SU-DHL-6 (cell line): ENCODE data around the gene COL27A1.

Source experiments
- H2AFZ ChIP-seq: fragments of 200-600 bp; sonication (generic); 2 replicates; pipeline ENCODE4 v1.6.1; 2014; ENCODE audit warnings: low read depth, mild to moderate bottlenecking, moderate library complexity, mixed read lengths, antibody characterized with exemption, low read length; ENCODE audit not compliant: severe bottlenecking
- H3F3A ChIP-seq: fragments of 200-600 bp; shearing (Covaris generic); 2 replicates; pipeline ENCODE4 v1.6.0; 2016; ENCODE audit warnings: antibody characterized with exemption, mild to moderate bottlenecking; ENCODE audit not compliant: insufficient read depth
- H3K27ac ChIP-seq: fragments of 200-600 bp; sonication (generic); 2 replicates; pipeline ENCODE4 v1.5.1; 2016; ENCODE audit warnings: low read depth, mild to moderate bottlenecking, low read length, moderate library complexity, mixed read lengths
- H3K27me3 ChIP-seq: fragments of 200-600 bp; sonication (generic), shearing (Covaris generic); 2 replicates; pipeline ENCODE4 v1.6.0; 2014; ENCODE audit warnings: mild to moderate bottlenecking, low read length
- H3K36me3 ChIP-seq: fragments of 200-600 bp; sonication (generic); 2 replicates; pipeline ENCODE4 v1.6.1; 2014; ENCODE audit warnings: mild to moderate bottlenecking, low read length, mixed read lengths
- H3K4me2 ChIP-seq: fragments of 300-600, 200-600 bp; shearing (Covaris generic), sonication (generic); 2 replicates; pipeline ENCODE4 v1.6.0; 2014; ENCODE audit warnings: low read length, low read depth, mild to moderate bottlenecking; ENCODE audit not compliant: poor library complexity, severe bottlenecking
- H3K4me3 ChIP-seq: fragments of 200-600 bp; sonication (generic); 2 replicates; pipeline ENCODE4 v1.5.1; 2014; ENCODE audit warnings: antibody characterized with exemption, low read length, mild to moderate bottlenecking, mixed read lengths; ENCODE audit not compliant: insufficient read depth, poor library complexity, severe bottlenecking
- H3K79me2 ChIP-seq: fragments of 200-600 bp; sonication (generic); 2 replicates; pipeline ENCODE4 v1.6.1; 2014; ENCODE audit warnings: mild to moderate bottlenecking, low read length, moderate library complexity; ENCODE audit not compliant: insufficient read depth
- H3K9ac ChIP-seq: fragments of 200-600 bp; sonication (generic); 2 replicates; pipeline ENCODE4 v1.7.0; 2014; ENCODE audit warnings: mild to moderate bottlenecking, low read length
- H3K9me2 ChIP-seq: fragments of 200-600 bp; sonication (generic); replicated peaks from 2 replicates; pipeline ENCODE4 v1.6.1; 2014; ENCODE audit warnings: low read length; ENCODE audit not compliant: insufficient read depth
- H3K9me3 ChIP-seq: fragments of 200-600 bp; sonication (generic); 2 replicates; pipeline ENCODE4 v1.6.1; 2014; ENCODE audit warnings: low read length, mixed read lengths; ENCODE audit not compliant: insufficient read depth
- H4K20me1 ChIP-seq: fragments of 200-600 bp; sonication (generic); 2 replicates; pipeline ENCODE4 v1.6.1; 2014; ENCODE audit warnings: low read depth, mild to moderate bottlenecking, antibody characterized with exemption, low read length, moderate library complexity, mixed read lengths
- EZH2phosphoT487 ChIP-seq: fragments of 200-600 bp; sonication (generic), shearing (Covaris generic); conservative IDR thresholded peaks from 2 replicates; pipeline ENCODE4 v1.6.1; 2018; ENCODE audit warnings: mild to moderate bottlenecking, antibody characterized with exemption, low read length, moderate library complexity, mixed read lengths
- TF ChIP-seq, protein P1 (sequence below): fragments of 200-600 bp; sonication (generic); IDR thresholded peaks from one replicate; pipeline ENCODE4 v1.5.1; 2017; ENCODE audit warnings: antibody characterized with exemption, mild to moderate bottlenecking, low read length, moderate library complexity; ENCODE audit not compliant: insufficient read depth, poor library complexity, severe bottlenecking

Gene COL27A1

DNA sequence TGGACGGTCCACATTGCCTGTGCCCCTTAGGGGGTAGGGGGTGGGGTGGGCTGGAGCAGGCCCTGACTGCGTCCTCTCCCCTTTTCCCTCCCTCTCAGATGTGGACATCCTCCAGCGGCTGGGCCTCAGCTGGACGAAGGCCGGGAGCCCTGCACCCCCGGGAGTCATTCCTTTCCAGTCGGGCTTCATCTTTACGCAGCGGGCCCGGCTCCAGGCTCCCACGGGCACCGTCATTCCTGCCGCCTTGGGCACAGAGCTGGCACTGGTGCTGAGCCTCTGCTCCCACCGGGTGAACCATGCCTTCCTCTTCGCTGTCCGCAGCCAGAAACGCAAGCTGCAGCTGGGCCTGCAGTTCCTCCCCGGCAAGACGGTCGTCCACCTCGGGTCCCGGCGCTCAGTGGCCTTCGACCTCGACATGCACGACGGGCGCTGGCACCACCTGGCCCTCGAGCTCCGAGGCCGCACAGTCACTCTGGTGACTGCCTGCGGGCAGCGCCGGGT, 12.3 kb downstream of the COL27A1 start:
- H3K36me3 ChIP-seq = no peaks in the 10 kb centered on the region
- TF ChIP-seq EZH2phosphoT487 = no peak
- TF ChIP-seq, protein P1, sequence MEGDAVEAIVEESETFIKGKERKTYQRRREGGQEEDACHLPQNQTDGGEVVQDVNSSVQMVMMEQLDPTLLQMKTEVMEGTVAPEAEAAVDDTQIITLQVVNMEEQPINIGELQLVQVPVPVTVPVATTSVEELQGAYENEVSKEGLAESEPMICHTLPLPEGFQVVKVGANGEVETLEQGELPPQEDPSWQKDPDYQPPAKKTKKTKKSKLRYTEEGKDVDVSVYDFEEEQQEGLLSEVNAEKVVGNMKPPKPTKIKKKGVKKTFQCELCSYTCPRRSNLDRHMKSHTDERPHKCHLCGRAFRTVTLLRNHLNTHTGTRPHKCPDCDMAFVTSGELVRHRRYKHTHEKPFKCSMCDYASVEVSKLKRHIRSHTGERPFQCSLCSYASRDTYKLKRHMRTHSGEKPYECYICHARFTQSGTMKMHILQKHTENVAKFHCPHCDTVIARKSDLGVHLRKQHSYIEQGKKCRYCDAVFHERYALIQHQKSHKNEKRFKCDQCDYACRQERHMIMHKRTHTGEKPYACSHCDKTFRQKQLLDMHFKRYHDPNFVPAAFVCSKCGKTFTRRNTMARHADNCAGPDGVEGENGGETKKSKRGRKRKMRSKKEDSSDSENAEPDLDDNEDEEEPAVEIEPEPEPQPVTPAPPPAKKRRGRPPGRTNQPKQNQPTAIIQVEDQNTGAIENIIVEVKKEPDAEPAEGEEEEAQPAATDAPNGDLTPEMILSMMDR = no peak
- H3K9ac ChIP-seq = no peak overlapping the region
- H2AFZ ChIP-seq = no peak overlapping the region
- H3K9me2 ChIP-seq = no peaks in the 10 kb centered on the region
- H3K9me3 ChIP-seq = no peaks in the 10 kb centered on the region
- no peaks in the 10 kb centered on the region for H4K20me1 ChIP-seq
- no peak overlapping the region for H3K27ac ChIP-seq
- no peaks in the 10 kb centered on the region for H3K27me3 ChIP-seq
- H3K4me3 ChIP-seq = no peak overlapping the region
- H3K4me2 ChIP-seq = no peak overlapping the region
- H3K79me2 ChIP-seq = no peaks in the 10 kb centered on the region
- no peaks in the 10 kb centered on the region for H3F3A ChIP-seq

DNA sequence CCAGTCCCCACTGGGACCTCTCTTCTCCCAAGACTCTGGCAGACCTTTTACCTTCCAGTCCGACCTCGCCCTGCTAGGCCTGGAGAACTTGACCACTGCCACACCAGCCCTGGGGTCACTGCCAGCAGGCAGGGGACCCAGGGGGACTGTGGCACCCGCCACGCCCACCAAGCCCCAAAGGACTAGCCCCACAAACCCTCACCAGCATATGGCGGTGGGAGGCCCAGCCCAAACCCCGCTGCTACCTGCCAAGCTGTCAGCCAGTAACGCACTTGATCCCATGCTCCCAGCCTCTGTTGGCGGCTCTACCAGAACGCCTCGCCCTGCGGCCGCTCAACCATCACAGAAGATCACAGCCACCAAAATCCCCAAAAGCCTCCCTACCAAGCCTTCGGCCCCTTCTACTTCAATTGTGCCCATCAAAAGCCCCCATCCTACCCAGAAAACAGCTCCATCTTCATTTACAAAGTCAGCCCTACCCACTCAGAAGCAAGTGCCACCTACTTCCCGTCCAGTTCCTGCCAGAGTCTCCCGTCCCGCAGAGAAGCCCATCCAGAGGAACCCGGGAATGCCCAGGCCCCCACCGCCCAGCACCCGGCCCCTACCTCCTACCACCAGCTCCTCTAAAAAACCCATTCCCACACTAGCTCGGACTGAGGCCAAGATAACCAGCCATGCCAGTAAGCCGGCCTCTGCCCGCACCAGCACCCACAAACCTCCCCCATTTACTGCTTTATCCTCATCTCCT, 13.1 kb downstream of the COL27A1 start:
- Histone ChIP-seq H2AFZ (no peak overlapping the region), H3K9me3 (no peaks in the 10 kb centered on the region), H3K27me3 (no peaks in the 10 kb centered on the region), H3K79me2 (no peaks in the 10 kb centered on the region), H3K27ac (no peak overlapping the region), H4K20me1 (no peaks in the 10 kb centered on the region), H3K9ac (no peak overlapping the region), H3K4me3 (no peak overlapping the region), H3K36me3 (no peaks in the 10 kb centered on the region), H3F3A (no peaks in the 10 kb centered on the region), H3K9me2 (no peaks in the 10 kb centered on the region), H3K4me2 (no peak overlapping the region)
- TF ChIP-seq EZH2phosphoT487 = no peak
- TF ChIP-seq, protein P1 = no peak

DNA sequence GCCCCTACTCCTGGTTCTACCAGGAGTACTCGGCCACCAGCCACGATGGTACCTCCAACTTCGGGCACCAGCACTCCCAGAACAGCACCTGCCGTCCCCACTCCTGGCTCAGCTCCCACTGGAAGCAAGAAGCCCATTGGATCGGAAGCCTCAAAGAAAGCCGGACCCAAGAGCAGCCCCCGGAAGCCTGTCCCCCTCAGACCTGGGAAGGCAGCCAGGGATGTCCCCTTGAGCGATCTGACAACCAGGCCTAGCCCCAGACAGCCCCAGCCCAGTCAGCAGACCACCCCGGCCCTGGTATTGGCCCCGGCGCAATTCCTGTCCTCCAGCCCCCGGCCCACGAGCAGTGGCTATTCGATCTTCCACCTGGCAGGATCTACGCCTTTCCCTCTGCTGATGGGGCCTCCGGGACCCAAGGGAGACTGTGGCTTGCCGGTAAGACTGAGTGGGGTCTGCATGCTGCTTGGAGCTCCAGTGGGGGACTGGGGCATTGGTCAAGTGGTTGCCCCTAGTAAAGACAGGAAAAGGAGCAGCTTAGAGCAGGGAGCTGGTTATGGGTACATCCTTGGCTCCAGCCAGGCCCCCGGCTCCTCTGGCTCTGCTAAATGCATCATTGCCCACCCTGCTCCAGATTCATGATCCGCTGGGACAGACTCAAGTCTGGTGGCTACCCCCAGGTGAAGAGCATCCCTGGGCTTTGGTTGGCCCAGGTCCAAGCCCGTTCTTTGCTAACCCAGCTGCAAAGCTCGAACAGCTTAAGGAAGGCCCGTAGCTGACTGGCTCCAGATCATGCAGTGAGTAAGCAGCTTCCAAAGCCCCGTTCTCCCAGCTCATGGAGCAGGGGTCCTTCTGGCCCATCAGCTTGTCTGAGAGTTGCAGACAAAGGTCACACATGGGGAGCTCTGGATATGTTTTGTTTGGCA, 14.0 kb downstream of the COL27A1 start:
- no peaks in the 10 kb centered on the region for H4K20me1 ChIP-seq
- no peak overlapping the region for H3K27ac ChIP-seq
- H3K79me2 ChIP-seq = no peaks in the 10 kb centered on the region
- H3K9me2 ChIP-seq = no peaks in the 10 kb centered on the region
- no peaks in the 10 kb centered on the region for H3F3A ChIP-seq
- H3K4me3 ChIP-seq = no peak overlapping the region
- H3K9ac ChIP-seq = no peak overlapping the region
- no peaks in the 10 kb centered on the region for H3K36me3 ChIP-seq
- no peak overlapping the region for H3K4me2 ChIP-seq
- H2AFZ ChIP-seq = no peak overlapping the region
- no peaks in the 10 kb centered on the region for H3K27me3 ChIP-seq
- TF ChIP-seq, protein P1 = no peak
- TF ChIP-seq EZH2phosphoT487 = no peak
- H3K9me3 ChIP-seq = no peaks in the 10 kb centered on the region
